ENCODE results near the gene CASTOR1.

DNA sequence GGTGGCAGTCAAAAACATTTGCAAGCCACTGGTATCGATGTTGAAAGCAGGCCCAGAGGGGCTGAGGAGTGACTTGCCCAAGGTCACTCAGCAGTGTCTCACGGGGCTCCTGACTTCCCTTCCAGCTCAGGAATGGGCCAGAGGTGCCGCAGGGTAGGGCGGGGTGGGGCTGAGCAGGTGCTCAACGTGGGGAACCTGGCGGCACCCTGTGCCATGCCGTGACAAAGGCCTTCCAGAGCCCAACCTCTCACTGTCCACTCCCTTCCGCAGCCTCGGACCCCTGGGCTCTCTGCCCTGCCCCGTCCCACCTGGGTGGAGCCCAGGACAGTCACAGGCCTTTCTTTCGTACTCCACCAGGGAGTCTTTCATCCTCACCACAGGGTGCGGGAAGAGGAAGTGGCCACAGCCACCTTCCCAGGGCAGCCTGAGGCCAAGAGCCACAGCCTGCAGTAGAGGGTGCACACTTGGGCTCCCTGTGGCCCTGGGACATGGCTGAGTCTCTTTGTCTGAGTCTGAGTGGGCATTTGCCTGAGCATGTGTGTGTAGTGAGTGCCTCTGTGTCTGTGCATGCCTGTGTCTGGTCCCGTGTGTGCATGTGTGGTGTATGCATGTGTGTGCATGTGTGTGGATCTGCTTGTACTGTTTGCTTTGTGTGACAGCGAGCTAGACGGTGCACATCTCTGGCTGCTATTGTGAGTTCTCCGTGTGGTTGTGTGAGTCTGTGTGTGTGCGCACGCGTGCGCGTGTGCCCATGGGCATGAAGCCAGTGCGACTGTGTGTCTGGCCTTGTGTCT is 36.7 kb downstream of the CASTOR1 start:
- TF ChIP-seq, protein P1, sequence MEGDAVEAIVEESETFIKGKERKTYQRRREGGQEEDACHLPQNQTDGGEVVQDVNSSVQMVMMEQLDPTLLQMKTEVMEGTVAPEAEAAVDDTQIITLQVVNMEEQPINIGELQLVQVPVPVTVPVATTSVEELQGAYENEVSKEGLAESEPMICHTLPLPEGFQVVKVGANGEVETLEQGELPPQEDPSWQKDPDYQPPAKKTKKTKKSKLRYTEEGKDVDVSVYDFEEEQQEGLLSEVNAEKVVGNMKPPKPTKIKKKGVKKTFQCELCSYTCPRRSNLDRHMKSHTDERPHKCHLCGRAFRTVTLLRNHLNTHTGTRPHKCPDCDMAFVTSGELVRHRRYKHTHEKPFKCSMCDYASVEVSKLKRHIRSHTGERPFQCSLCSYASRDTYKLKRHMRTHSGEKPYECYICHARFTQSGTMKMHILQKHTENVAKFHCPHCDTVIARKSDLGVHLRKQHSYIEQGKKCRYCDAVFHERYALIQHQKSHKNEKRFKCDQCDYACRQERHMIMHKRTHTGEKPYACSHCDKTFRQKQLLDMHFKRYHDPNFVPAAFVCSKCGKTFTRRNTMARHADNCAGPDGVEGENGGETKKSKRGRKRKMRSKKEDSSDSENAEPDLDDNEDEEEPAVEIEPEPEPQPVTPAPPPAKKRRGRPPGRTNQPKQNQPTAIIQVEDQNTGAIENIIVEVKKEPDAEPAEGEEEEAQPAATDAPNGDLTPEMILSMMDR (IDR thresholded peaks at IDR 0.05): no peak
- TF ChIP-seq POLR2A (IDR thresholded peaks at IDR 0.05) (no peak), POLR2AphosphoS5 (IDR thresholded peaks at IDR 0.05) (no peak), EP300 (IDR thresholded peaks at IDR 0.05) (no peak)

All from sigmoid colon (tissue), 4 donors.